ENCODE data around the gene TMEM45A. TPM values are rescaled to one million over a fixed set of nuclear protein-coding genes. Genes with fewer than 3 reads are reported as not detected.

TMEM45A gene
- total and polyA plus RNA-seq, 11 donors: 1.8 to 11.2 (median 3.1) TPM

GRCh38 chr3:100591411-100591810, 99.0 kb downstream of the TMEM45A start:
- H3K36me3 ChIP-seq: no peaks in the 10 kb centered on the region
- TF ChIP-seq CTCF (IDR thresholded peaks at IDR 0.05): no peak
- no peak for TF ChIP-seq POLR2A (IDR thresholded peaks at IDR 0.05)
- intact Hi-C loops (cut with DNase I): loop anchor here (2.0 to 10.0 kb wide), 9 partner anchors 129 to 767 kb away; no protein-coding TSS in a partner anchor
- peaks cover 0 to 4% (median 0%) of the 10 kb centered on the region in 12 donors for H3K4me1 ChIP-seq
- H3K27ac ChIP-seq: no peak overlapping the region
- WGBS, 4 donors: 66 to 85% (median 73%) methylated on average over 3 of the region's 3 CpGs
- H3K27me3 ChIP-seq: no peaks in the 10 kb centered on the region
- no peaks in the 10 kb centered on the region for H3K9me3 ChIP-seq
- no peak for ATAC-seq
- no peak for DNase-seq
- no peak overlapping the region for H3K4me3 ChIP-seq

GRCh38 chr3:100600181-100601042, 108.0 kb downstream of the TMEM45A start:
- intact Hi-C loops (cut with DNase I): no loop called here
- no peak overlapping the region for H3K4me3 ChIP-seq
- no peak overlapping the region for H3K27ac ChIP-seq
- DNase-seq: no peak
- no peaks in the 10 kb centered on the region for H3K27me3 ChIP-seq
- ATAC-seq: no peak
- no peak for TF ChIP-seq CTCF (IDR thresholded peaks at IDR 0.05)
- no peak for TF ChIP-seq POLR2A (IDR thresholded peaks at IDR 0.05)
- H3K36me3 ChIP-seq: no peaks in the 10 kb centered on the region
- WGBS, 4 donors: 74 to 76% (median 75%) methylated on average over 11 of the region's 11 CpGs
- peaks cover 0 to 20% (median 0%) of the 10 kb centered on the region in 12 donors for H3K4me1 ChIP-seq
- peaks cover 0 to 3% (median 0%) of the 10 kb centered on the region in 12 donors for H3K9me3 ChIP-seq

DNA sequence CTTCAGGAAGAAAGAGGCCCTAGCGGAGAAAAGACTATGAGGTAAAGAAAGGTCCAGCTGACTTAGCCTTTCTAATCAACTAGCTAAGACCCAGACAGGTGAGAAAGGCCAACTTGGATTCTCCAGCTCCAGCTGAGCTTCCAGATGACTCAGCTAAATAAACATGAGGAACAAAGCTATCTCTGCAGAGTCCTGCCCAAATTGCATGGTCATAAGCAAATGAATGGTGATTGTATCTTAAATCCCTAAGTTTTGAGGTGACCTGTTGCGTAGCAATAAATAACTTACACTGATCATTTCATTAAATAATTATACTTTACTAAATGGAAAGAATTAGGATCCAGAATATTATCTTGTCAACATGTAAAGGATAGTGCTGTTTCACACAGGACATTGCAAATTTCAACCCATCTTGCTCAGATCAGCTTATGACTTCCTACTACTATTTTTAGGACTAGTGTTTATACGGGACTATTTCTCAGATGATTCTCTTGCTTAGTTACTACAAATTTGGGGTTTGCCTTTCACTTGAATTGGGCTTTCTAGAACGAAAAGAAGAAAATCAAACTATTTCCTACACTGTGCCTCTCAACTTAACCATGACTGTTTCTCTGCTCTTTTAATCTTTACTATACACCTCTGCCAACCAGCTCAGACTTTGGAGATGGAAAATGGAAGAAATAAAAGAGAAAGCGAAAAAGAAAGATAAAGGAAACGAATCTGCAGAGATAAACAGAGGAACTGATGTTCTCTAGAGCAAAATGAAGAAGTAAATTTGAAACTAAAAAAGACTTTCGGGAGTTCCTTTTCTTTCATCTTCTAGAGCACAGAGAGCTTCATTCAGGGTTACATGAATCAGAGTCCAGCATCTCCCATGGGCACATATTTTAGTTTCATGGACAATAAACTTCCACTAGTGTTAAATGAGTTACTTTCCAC, 110.4 kb downstream of the TMEM45A start:
- Histone ChIP-seq H3K27ac (peak overlapping the region in 3 of 12 donors; percentile 1 to 86 (median 34)), H3K9me3 (peaks cover 0 to 3% (median 0%) of the 10 kb centered on the region in 12 donors), H3K27me3 (peaks cover 0 to 2% (median 0%) of the 10 kb centered on the region in 9 donors), H3K4me3 (peak overlapping the region in 6 of 12 donors; percentile 18 to 45 (median 25)), H3K4me1 (peaks cover 0 to 20% (median 0%) of the 10 kb centered on the region in 12 donors), H3K36me3 (no peaks in the 10 kb centered on the region)
- no peak for DNase-seq
- TF ChIP-seq CTCF (IDR thresholded peaks at IDR 0.05): no peak
- no peak for TF ChIP-seq POLR2A (IDR thresholded peaks at IDR 0.05)
- 48 to 63% (median 54%) methylated on average over 7 of the region's 7 CpGs for WGBS, 4 donors
- ATAC-seq: no peak
- intact Hi-C loops (cut with DNase I): no loop called here

Data from heart left ventricle (tissue), 16 donors.